DMS53 treated with DMSO at 0.1 percent for 48 hours (cell line): ENCODE measurements around the gene GAL3ST3.

Source experiments
- DNase-seq: peaks from one replicate; lab custom pipeline; 2025; ENCODE audit not compliant: unreplicated experiment; lab: John Stamatoyannopoulos, UW

The GAL3ST3 gene

DNA sequence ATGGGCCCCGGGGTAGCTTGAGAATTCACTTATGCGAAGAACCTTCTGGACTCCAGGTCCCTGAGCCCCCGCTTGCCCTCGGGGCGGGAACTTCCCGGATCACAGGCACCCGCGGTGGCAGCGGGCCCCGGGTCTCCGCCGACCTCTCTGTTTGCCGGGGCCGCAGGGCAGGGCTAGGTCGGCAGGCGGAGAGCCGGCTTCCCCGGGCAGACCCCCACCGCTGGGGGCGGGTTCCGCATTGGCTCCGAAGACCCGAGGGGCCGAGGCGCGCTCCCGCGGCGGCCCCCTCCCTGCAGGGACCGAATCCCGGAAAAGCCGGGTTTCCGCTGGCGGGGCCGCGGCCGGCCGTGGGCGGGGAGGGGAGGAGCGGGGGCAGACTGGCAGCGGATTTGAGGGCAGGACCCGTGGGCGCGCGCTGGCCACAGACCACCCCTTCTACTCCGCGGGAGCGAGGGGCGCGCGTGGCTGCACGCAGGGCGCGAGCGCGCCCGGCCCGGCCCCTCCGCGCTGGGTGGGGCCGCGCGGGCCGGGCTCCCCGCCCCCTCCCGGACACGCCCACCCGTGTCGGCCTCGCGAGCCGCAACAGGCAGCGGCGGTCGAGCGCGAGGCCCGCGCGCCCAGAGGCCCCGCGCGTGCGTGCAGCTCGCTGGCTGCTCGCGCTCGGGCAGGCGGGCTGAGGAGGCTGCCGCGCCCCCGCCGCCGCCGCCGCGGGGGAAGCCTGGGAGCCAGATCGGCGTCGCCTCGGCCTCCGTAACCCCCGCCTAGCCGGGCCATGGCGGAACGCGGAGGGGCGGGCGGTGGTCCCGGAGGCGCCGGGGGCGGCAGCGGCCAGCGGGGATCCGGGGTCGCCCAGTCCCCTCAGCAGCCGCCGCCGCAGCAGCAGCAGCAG lies 21.0 kb upstream of the GAL3ST3 start, which contains the start of gene PACS1:
Gene PACS1, plus strand, starts transcription at position 558 of the 889 bp plus-strand sequence. Its CDS starts 215 bp downstream, at position 773.
- peak; percentile 76 for DNase-seq

DNA sequence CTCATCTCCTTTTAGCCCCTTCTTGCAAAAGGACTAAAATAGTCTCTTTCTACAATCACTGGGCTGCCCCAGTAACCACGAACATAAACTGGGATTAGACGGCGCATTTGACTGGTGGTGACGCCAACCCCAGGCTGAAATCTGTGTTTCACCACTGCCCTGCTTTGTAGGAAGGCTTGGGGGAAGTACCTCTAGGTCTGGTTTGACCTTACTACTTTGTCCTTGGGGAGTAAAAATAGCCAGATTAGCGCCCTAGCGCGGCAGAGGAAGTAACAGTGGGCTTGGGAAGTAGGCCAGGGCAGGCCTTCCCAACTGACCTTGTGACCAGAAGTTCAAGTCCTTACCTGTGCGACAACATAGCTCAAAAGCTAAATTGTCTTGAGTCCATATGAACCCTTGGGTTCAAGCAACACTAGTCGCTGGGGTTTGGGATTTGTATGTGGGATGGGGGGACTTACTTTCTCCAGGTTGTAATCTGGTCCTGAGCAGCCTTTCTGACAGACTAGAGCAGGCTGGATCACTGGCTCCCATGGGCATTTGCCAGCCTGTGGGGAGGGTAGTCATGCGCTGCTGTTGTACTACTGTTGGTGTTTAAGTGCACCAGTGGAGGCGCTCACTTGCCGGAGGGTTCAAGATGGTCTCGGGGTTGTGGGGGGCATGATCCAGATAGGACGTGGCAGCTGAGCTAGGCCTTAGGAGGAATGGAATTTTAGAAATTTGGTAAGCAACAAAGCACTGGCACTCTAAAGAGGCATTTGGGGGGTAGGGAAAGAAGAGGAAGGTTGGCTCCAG lies 20.2 kb upstream of the GAL3ST3 start:
- DNase-seq, result no peak

DNA sequence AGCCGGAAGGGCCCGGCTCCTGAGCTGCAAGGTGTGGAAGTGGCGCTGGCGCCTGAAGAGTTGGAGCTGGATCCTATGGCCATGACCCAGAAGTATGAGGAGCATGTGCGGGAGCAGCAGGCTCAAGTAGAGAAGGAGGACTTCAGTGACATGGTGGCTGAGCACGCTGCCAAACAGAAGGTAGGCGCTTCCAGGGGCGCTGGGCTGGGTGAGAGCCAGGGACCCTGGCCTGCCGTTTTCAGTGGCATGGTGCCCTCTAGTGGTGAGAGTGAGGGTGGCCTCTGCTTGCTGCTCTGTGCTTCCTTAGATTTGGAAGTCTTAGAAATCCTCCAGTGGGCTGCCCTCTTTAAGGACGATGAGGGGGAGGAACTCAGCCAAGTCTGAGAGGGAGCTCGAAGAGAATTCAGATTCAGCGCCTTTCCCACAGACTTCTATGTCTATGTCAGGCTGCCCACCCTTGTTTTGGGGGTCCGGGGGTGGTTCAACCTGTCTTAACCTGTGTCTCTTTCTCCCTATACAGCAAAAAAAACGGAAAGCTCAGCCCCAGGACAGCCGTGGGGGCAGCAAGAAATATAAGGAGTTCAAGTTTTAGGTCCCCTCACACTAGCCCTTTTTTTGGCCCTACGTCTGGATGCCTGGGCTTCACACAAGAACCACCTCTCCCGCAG lies 19.3 kb upstream of the GAL3ST3 start:
- DNase-seq, result peak; percentile 41

DNA sequence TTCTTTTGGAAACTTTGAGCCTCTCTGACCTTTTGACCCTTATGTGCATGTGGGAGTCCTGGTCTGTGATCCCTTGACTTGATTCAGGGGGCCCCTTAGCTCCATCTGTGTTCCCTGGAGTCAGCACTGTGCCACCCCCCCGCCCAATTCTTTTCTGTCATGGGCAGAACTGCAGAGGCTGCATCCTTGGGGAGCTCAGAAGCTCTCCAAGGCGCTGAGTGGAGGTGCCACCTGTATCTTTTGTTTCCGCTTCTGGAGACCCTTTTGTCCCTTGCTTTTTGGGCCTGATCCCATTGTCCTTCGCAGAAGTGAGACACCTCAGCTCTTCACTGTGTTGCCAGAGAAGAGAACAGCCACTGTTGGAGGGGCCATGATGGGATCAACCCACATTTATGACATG lies 18.7 kb upstream of the GAL3ST3 start:
- no peak for DNase-seq

- DNase-seq, result no peak
Measured at GRCh38 chr11:66066751-66067150, 17.8 kb upstream of the GAL3ST3 start.

GRCh38 chr11:66064571-66064970 lies 15.6 kb upstream of the GAL3ST3 start:
- DNase-seq, result no peak

DNA sequence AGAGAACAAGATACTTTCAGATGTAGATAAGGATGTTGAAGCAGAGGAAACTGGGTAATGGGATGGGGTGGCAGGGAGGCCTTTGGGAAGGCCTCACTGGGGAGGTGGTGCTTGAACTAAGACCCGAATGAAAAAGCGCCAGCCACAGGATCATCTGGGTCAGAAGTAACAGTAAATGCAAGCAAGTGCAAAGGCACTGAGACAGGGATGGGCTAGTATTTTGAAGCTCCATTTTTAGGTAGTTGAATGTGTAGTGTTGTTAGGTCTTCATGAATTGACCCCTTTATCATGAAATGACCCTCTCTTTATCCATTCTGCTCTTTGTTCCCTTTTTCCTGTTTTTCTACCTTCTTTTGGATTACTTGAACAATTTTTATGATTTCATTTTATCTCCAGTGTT lies 14.9 kb upstream of the GAL3ST3 start:
- DNase-seq, result no peak

GRCh38 chr11:66062408-66062807 lies 13.4 kb upstream of the GAL3ST3 start:
- DNase-seq, result no peak

GRCh38 chr11:66061268-66061667 lies 12.3 kb upstream of the GAL3ST3 start:
- no peak for DNase-seq

DNA sequence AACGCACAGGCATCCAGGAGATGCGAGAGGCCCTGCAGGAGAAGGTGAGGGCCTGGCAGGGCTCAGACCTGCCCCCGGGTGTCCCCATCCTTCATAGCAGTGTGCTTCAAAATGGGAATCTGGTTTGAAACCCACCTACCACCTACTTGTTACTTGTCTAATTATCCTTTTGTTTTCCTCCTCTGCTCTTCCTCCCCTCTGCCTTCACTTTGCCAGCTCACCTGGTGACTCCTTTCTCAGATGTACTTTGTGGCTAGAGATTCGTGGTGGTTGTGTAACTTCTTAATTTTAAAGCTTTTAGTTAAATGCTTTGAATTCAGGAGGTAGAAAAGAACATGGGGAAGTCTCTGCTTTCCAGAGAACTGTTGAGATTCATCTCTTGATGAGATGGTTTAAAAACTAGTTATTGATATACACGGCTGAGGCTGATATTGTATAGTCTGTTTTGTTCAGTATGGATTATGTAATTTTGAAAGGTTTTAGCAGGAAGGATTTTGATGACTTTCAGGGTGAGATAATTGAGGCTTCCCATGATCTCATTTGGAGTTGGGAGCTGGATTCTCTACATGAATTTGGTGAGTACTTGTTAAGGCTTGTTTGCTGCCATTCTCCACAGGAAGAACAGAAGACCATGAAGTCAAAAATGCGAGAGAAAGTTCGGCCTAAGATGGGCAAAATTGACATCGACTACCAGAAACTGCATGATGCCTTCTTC lies 11.2 kb upstream of the GAL3ST3 start:
- DNase-seq, result no peak

DNA sequence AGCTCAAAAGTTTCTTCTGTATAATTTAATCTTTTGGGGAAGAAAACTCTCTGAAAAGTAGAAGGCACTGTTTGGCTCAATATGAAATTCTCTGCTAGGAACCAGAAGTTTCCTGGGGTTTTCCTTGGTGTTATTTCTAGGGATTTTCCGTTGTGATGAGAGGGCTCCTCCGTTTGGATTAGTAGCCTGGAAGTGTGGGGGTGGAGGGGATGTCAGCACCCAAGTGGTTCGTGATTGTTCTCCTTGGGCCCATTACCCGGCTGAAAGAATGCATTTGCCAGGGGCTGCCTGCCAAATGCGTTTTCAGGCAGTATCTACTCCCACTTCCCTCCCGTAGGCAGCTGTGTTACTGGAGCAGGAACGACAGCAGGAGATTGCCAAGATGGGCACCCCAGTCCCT lies 7.5 kb upstream of the GAL3ST3 start:
- DNase-seq, result no peak

DNA sequence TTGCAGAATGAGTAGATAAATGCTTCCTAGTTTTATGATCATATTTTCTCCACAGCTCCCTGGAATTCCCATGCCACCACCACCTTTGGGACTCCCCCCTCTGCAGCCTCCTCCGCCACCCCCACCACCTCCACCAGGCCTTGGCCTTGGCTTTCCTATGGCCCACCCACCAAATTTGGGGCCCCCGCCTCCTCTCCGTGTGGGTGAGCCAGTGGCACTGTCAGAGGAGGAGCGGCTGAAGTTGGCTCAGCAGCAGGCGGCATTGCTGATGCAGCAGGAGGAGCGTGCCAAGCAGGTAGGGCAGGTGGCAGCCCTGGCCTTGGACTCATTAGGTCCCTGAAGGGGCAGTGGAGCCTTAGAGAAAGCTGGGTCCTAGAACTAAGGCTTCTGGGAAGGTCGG lies 6.1 kb upstream of the GAL3ST3 start:
- DNase-seq, result no peak

DNA sequence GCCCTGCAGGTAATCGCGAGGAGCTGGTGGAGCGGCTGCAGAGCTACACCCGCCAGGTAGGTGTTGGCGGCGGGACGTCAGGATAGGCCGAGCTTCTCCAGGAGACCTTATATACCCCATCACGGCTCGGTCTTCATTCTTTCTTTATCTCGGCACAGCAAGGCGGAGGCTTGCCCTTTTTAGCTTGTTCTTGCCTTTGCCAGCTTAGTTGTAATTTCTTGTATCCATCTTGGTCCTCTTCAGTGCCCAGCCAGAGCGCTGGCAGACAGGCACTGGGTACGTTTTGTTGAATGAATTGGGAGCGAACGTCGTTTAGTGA lies 3.7 kb upstream of the GAL3ST3 start:
- no peak for DNase-seq

DNA sequence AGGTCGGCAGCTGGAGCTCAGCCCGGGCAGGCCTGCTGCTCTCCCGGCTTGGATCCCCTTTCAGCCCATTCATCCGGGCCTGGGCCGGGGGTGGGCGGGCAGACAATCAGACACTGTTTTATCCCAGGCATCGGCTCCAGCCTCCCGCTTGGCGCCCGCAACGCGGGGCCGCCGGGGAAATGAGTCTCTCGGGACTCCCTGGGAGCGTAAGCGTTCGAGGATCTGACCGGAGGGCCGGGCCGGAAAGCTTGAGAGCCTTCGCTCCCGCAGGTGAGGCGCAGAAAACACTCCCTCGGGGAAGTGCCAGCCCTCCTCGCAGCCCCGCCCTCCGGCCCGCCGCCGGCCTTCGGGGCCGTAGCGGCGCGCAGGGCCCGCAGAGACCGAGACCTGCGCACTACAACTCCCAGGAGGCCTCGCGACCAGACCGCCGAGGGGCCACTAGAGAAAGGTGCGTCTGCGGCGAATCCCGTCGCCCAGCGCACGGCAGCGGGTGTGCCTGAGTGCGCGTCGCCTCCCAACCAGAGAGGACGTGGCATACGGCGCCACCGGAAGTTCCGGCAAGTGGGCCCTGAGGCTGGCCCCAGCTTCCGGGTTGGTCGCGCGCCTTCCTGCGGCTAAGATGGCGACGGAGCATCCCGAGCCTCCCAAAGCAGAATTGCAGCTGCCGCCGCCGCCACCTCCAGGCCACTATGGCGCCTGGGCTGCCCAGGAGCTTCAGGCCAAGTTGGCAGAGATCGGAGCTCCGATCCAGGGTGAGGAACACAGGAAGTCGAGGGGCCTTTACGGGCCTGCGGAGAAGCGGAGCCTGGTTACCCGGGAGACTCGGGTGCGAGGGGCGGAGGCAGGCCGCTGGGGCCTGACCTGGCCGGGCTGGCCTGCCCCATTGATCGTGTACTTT lies 3.1 kb upstream of the GAL3ST3 start, which contains the start of gene SF3B2:
Gene SF3B2, plus strand, starts transcription at position 599 of the 898 bp plus-strand sequence. Its CDS starts 21 bp downstream, at position 620.
- DNase-seq, result peak; percentile 97

DNA sequence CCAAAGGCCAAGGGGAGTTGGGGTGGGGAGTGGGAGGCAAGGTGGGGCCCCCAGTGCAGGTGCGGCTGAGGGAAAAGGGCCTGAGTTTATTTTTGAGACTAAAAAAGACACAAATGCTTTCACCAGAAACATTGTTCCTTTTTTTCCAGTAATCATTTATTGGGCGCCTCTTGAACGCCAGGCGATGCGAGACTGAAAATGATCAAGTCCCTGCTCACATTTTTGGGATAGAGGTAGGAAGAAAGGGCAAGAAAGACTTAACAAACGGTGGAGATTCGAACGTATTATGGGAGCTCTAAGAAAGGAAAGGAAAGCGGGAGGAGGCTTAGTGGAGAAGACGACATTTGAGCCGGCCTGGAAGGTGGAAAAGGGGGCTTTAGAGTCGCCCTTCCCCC lies 2.4 kb upstream of the GAL3ST3 start:
- no peak for DNase-seq

GRCh38 chr11:66050581-66051231 lies 1.7 kb upstream of the GAL3ST3 start:
- DNase-seq, result no peak

- no peak for DNase-seq
Measured at GRCh38 chr11:66047541-66048365, 1.2 kb downstream of the GAL3ST3 start.

DNA sequence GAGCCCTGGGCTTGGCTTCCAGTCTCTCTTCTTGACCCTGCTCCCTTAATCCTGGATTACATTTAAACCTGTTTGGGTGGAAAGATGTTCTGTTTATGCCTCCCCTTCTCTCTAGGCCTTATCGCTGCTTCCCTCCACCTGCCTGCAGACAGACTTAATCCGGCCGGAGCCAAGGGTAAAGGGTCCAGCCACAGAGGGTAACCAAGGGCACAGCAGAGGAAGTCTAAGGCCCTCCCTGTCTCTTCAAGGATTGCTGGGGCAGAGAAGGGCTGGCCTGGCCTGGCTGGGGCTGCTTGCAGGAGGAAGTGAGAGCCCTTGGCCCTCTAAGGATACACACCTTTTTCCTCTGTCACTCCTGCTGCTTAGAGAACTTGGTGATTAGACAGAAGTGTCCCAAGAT lies 2.1 kb downstream of the GAL3ST3 start:
- no peak for DNase-seq
